Liver (tissue), 9 donors: ENCODE measurements around the gene METRN. TPM values are rescaled to one million over a fixed set of nuclear protein-coding genes. Genes with fewer than 3 reads are reported as not detected.

Source experiments
- DNase-seq: peaks from one replicate; pipeline ENCODE4 v3.0.0-alpha.2; 2017; ENCODE audit warnings: low spot score
- H3K27ac ChIP-seq, 2 donors: one replicate each; pipeline ENCODE4 v1.7.0; 2013; ENCODE audit warnings: inconsistent platforms in 2 of 2, low read length in 2 of 2, control low read depth in 1 of 2, low read depth in 1 of 2, mild to moderate bottlenecking in 1 of 2
- H3K27me3 ChIP-seq, 4 donors: one replicate each; pipeline versions ENCODE4 v1.6.1 to v1.7.0; 2013; ENCODE audit warnings: low read length in 3 of 4, inconsistent platforms in 1 of 4, mild to moderate bottlenecking in 1 of 4, moderate library complexity in 1 of 4; ENCODE audit not compliant: control insufficient read depth in 4 of 4, insufficient read depth in 4 of 4
- H3K36me3 ChIP-seq, 4 donors: one replicate each; pipeline versions ENCODE4 v1.6.1 to v1.7.0; 2013; ENCODE audit warnings: low read length in 3 of 4, mild to moderate bottlenecking in 3 of 4, low read depth in 1 of 4, moderate library complexity in 1 of 4; ENCODE audit not compliant: control insufficient read depth in 4 of 4, insufficient read depth in 3 of 4
- H3K4me1 ChIP-seq, 4 donors: one replicate each; pipeline versions ENCODE4 v1.6.1 to v1.7.0; 2013; ENCODE audit warnings: low read length in 3 of 4, mild to moderate bottlenecking in 3 of 4, moderate library complexity in 1 of 4; ENCODE audit not compliant: control insufficient read depth in 4 of 4, insufficient read depth in 4 of 4
- H3K4me3 ChIP-seq, 3 donors: one replicate each; pipeline versions ENCODE4 v1.6.1 to v1.7.0; 2013; ENCODE audit warnings: low read length in 3 of 3, control low read depth in 1 of 3, low read depth in 1 of 3, mild to moderate bottlenecking in 1 of 3
- H3K9ac ChIP-seq, 2 donors: one replicate each; pipeline ENCODE4 v1.7.0; 2013; ENCODE audit warnings: low read length in 2 of 2, mild to moderate bottlenecking in 2 of 2, moderate library complexity in 2 of 2, control low read depth in 1 of 2, low read depth in 1 of 2
- H3K9me3 ChIP-seq, 4 donors: one replicate each; pipeline versions ENCODE4 v1.6.1 to v1.7.0; 2013; ENCODE audit warnings: low read length in 3 of 4; ENCODE audit not compliant: control insufficient read depth in 4 of 4
- ATF3 ChIP-seq: IDR thresholded peaks from 2 replicates; pipeline ENCODE4 v1.6.1; 2016; ENCODE audit warnings: antibody characterized with exemption
- CTCF ChIP-seq: fragments of 150-350 bp; IDR thresholded peaks from 2 replicates; pipeline ENCODE4 v1.5.1; 2017; ENCODE audit warnings: improper control_type of control experiment, low read depth, low read length; ENCODE audit not compliant: missing input control
- EGR1 ChIP-seq, 2 donors: IDR thresholded peaks; 2 replicates each; pipeline ENCODE4 v1.6.1; 2016 to 2018; ENCODE audit warnings: antibody characterized with exemption in 2 of 2, low read depth in 2 of 2
- FOXA1 ChIP-seq: IDR thresholded peaks from 2 replicates; pipeline ENCODE4 v1.6.1; 2016; ENCODE audit warnings: antibody characterized with exemption
- FOXA2 ChIP-seq: IDR thresholded peaks from 2 replicates; pipeline ENCODE4 v1.6.1; 2016; ENCODE audit warnings: antibody characterized with exemption
- GABPA ChIP-seq, 2 donors: IDR thresholded peaks in 1 of 2; conservative IDR thresholded peaks in 1 of 2; 2 replicates each; pipeline ENCODE4 v1.6.1; 2016; ENCODE audit warnings: antibody characterized with exemption in 2 of 2, mild to moderate bottlenecking in 1 of 2, moderate library complexity in 1 of 2
- HNF4G ChIP-seq: IDR thresholded peaks from 2 replicates; pipeline ENCODE4 v1.6.1; 2016; ENCODE audit warnings: antibody characterized with exemption
- JUND ChIP-seq, 2 donors: IDR thresholded peaks; 2 replicates each; pipeline ENCODE4 v1.6.1; 2016; ENCODE audit warnings: antibody characterized with exemption in 2 of 2
- MAX ChIP-seq: IDR thresholded peaks from 2 replicates; pipeline ENCODE4 v1.6.1; 2016; ENCODE audit warnings: antibody characterized with exemption
- NR2F2 ChIP-seq: IDR thresholded peaks from 2 replicates; pipeline ENCODE4 v1.6.1; 2016; ENCODE audit warnings: antibody characterized with exemption
- RAD21 ChIP-seq, 2 donors: IDR thresholded peaks; 2 replicates each; pipeline ENCODE4 v1.6.1; 2016; ENCODE audit warnings: antibody characterized with exemption in 2 of 2, mild to moderate bottlenecking in 2 of 2
- REST ChIP-seq: IDR thresholded peaks from 2 replicates; pipeline ENCODE4 v1.6.1; 2016; ENCODE audit warnings: antibody characterized with exemption, mild to moderate bottlenecking
- RXRA ChIP-seq, 2 donors: IDR thresholded peaks; 2 replicates each; pipeline ENCODE4 v1.6.1; 2017 to 2018; ENCODE audit warnings: antibody characterized with exemption in 2 of 2, mild to moderate bottlenecking in 1 of 2
- SP1 ChIP-seq: IDR thresholded peaks from 2 replicates; pipeline ENCODE4 v1.6.1; 2018; ENCODE audit warnings: antibody characterized with exemption, mild to moderate bottlenecking
- TAF1 ChIP-seq: conservative IDR thresholded peaks from 2 replicates; pipeline ENCODE4 v1.6.1; 2016; ENCODE audit warnings: antibody characterized with exemption, mild to moderate bottlenecking
- ZBTB33 ChIP-seq: IDR thresholded peaks from 2 replicates; pipeline ENCODE4 v1.6.1; 2016; ENCODE audit warnings: antibody characterized with exemption
- WGBS: extraction: QIAGEN DNeasy Blood & Tissue Kit; methylation state at CpG from one replicate; pipeline ENCODE4 v1.1.7; 2013; 5-methylcytosine and 5-hydroxymethylcytosine counted together
- polyA plus RNA-seq, 2 donors: library from polyadenylated mRNA; stranded (reverse) in 1 of 2; unstranded in 1 of 2; fragments of 200-250 nt in 1 of 2; fragments of >200 nt in 1 of 2; fragmentation: Nextera tagmentation in 1 of 2; extraction: Ambion mirVana in 1 of 2; gene quantifications; one replicate each; pipeline versions ENCODE4 v1.2.1 to v1.2.3, GENCODE V29; 2013 to 2015
- total RNA-seq, 2 donors: library from RNA; depleted of rRNA; stranded (reverse); fragments of >200 nt; gene quantifications; one replicate each; pipeline ENCODE4 v1.2.3, GENCODE V29; 2014
- donor health status: healthy.
- donor health status: healthy.
- donor health status: healthy.
- donor health status: healthy.
- donor health status: healthy.

METRN gene
- total and polyA plus RNA-seq, 4 donors = 4.6 to 22.9 (median 7.1) TPM

GRCh38 chr16:703406-703805, 11.5 kb upstream of the METRN start:
- TF ChIP-seq FOXA1 (no peak), HNF4G (no peak)
- H3K27me3 ChIP-seq = peaks cover 0 to 21% (median 12%) of the 10 kb centered on the region in 4 donors
- no peak overlapping the region for H3K4me3 ChIP-seq
- no peak overlapping the region for H3K9ac ChIP-seq
- peaks cover 0 to 3% (median 0%) of the 10 kb centered on the region in 4 donors for H3K4me1 ChIP-seq
- H3K27ac ChIP-seq = no peak overlapping the region
- no peaks in the 10 kb centered on the region for H3K9me3 ChIP-seq
- WGBS = 77% methylated on average over 12 of the region's 12 CpGs
- H3K36me3 ChIP-seq = no peaks in the 10 kb centered on the region
- no peak for DNase-seq

- peaks cover 3 to 21% (median 12%) of the 10 kb centered on the region in 4 donors for H3K27me3 ChIP-seq
- H3K4me1 ChIP-seq = peaks cover 0 to 3% (median 0%) of the 10 kb centered on the region in 4 donors
- 67% methylated on average over 7 of the region's 7 CpGs for WGBS
- no peaks in the 10 kb centered on the region for H3K9me3 ChIP-seq
- H3K9ac ChIP-seq = no peak overlapping the region
- H3K4me3 ChIP-seq = no peak overlapping the region
- TF ChIP-seq TAF1 (no peak), MAX (no peak), HNF4G (no peak), ZBTB33 (no peak), GABPA (IDR thresholded peaks at IDR 0.05 in 1 of 2, conservative IDR thresholded peaks at IDR 0.05 in 1 of 2) (no peak), RAD21 (IDR thresholded peaks at IDR 0.05) (no peak), FOXA1 (no peak), JUND (IDR thresholded peaks at IDR 0.05) (no peak), CTCF (no peak), EGR1 (IDR thresholded peaks at IDR 0.05; ENCODE audit: low read depth in 2 of 2) (no peak), SP1 (no peak), NR2F2 (no peak), RXRA (IDR thresholded peaks at IDR 0.05) (no peak), ATF3 (no peak), FOXA2 (no peak), REST (no peak)
- no peak for DNase-seq
- no peak overlapping the region for H3K27ac ChIP-seq
- H3K36me3 ChIP-seq = no peaks in the 10 kb centered on the region
Observed at GRCh38 chr16:704047-704446, 10.9 kb upstream of the METRN start.
